ENCODE data around the gene ASGR1. TPM values are rescaled to one million over a fixed set of nuclear protein-coding genes. Genes with fewer than 3 reads are reported as not detected.

The ASGR1 gene, protein sequence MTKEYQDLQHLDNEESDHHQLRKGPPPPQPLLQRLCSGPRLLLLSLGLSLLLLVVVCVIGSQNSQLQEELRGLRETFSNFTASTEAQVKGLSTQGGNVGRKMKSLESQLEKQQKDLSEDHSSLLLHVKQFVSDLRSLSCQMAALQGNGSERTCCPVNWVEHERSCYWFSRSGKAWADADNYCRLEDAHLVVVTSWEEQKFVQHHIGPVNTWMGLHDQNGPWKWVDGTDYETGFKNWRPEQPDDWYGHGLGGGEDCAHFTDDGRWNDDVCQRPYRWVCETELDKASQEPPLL
- total RNA-seq (2021) (3.5 and 5.9 TPM in 2 replicates), Bru-seq, nascent RNA (percentile 24 among the genes with signal in this experiment), BruChase-seq, experiment 1, labeled RNA remaining after a 2-hour chase (percentile 42 among the genes with signal in this experiment), BruChase-seq, experiment 2, labeled RNA remaining after a 6-hour chase (percentile 50 among the genes with signal in this experiment)
- long read RNA-seq: 0 reads

GRCh38 chr17:7179317-7180254 is at the start of gene ASGR1:
Gene ASGR1 (minus strand): TSS chr17:7179370. CDS start chr17:7178563, 807 bp downstream.
- Histone ChIP-seq H3K4me3 (peak within 1 kb of the TSS; percentile 76), H3K27ac (no peak within 1 kb of the TSS), H3K4me1 (replicated peaks; ENCODE audit: insufficient read depth) (peaks cover 8% of the 10 kb centered on the region), H4K20me1 (ENCODE audit: insufficient read depth) (no peaks in the 10 kb centered on the region), H3K9me3 (ENCODE audit: insufficient read depth, low read depth) (peaks cover 7% of the 10 kb centered on the region; the same call in 1 of the 2 replicates), H3K79me2 (ENCODE audit: low read depth) (no peaks in the 10 kb centered on the region), H3K9me2 (ENCODE audit: insufficient read depth) (no peaks in the 10 kb centered on the region), H3K27me3 (ENCODE audit: insufficient read depth, low read depth) (no peaks in the 10 kb centered on the region), H3K4me2 (peak within 1 kb of the TSS; percentile 98), H3F3A (ENCODE audit: insufficient read depth, low read depth) (peaks cover 28% of the 10 kb centered on the region; the same call in 1 of the 2 replicates), H3K36me3 (ENCODE audit: low read depth) (no peaks in the 10 kb centered on the region), H2AFZ (peak within 1 kb of the TSS; percentile 89)
- no TSS peak for BruUV-seq (replicated peaks)
- no peak for TF ChIP-seq CTCF (conservative IDR thresholded peaks at IDR 0.05)
- no peak for TF ChIP-seq EZH2 (IDR thresholded peaks at IDR 0.05; ENCODE audit: low read depth)
- ChIA-PET CTCF (interaction anchor here (0.6 to 1.0 kb wide), 2 partner anchors 8 to 63 kb away, joined by 4 to 6 read pairs; no protein-coding TSS in a partner anchor), POLR2A (ENCODE audit: unreplicated experiment) (no interaction called here)
- no peak for DNase-seq
- intact Hi-C loops (cut with micrococcal nuclease; ENCODE audit: unreplicated experiment): loop anchor here (5.0 kb wide), 1 partner anchor 42 kb away; no protein-coding TSS in a partner anchor

DNA sequence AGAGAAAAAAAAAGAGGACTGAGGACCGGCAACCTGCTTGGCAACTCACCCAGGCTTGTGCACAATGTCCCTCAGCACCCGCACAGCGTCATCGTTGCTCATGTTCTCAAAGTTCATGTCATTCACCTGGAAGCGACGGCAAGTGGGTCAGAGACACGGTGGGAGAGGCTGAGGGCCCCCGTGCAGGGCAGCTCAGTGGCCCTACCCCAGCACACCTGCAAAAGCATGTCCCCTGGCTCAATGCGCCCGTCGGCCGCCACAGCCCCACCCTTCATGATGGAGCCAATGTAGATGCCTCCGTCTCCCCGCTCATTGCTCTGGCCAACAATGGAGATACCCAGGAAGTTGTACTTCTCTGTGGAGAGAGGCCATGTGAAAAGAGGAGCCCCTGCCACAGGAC is 49.8 kb upstream of the ASGR1 start:
- Histone ChIP-seq H3K9me2 (ENCODE audit: insufficient read depth) (no peaks in the 10 kb centered on the region), H4K20me1 (ENCODE audit: insufficient read depth) (peaks cover 23% of the 10 kb centered on the region), H3K36me3 (ENCODE audit: low read depth) (peaks cover 17% of the 10 kb centered on the region), H3K4me3 (no peak overlapping the region), H3F3A (ENCODE audit: insufficient read depth, low read depth) (peaks cover 37% of the 10 kb centered on the region), H3K4me1 (replicated peaks; ENCODE audit: insufficient read depth) (peaks cover 21% of the 10 kb centered on the region), H3K27me3 (ENCODE audit: insufficient read depth, low read depth) (no peaks in the 10 kb centered on the region), H2AFZ (no peak overlapping the region), H3K79me2 (ENCODE audit: low read depth) (peaks cover 45% of the 10 kb centered on the region), H3K4me2 (no peak overlapping the region), H3K27ac (no peak overlapping the region), H3K9me3 (ENCODE audit: insufficient read depth, low read depth) (no peaks in the 10 kb centered on the region)
- ChIA-PET POLR2A (ENCODE audit: unreplicated experiment) (no interaction called here), CTCF (no interaction called here)
- no TSS peak for BruUV-seq (replicated peaks)
- intact Hi-C loops (cut with micrococcal nuclease; ENCODE audit: unreplicated experiment): no loop called here
- no peak for DNase-seq
- TF ChIP-seq CTCF (conservative IDR thresholded peaks at IDR 0.05) (no peak), EZH2 (IDR thresholded peaks at IDR 0.05; ENCODE audit: low read depth) (no peak)
